ENCODE results near the gene RALA.

The RALA gene

DNA sequence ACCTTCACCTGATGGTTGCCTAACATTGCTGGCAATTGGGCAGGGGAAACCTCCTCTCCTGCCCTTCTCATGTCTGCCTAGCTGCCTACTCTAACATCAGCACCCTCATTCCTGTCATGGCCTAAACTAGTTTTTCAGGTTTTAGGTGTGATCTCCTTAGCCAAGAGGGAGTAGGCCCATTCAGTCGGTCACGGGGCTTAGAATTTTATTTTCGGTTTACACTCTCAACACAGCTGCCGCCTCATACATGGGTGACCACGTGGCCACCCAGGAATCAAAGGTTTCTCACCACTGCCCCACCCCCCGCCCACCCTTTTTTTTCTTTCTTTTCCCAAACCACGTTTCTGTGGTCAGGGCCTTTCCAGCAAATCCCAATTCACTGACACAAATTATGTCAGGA is 97.2 kb downstream of the RALA start:
- Histone ChIP-seq H3K27me3 (ENCODE audit: low read length) (no peaks in the 10 kb centered on the region), H4K20me1 (ENCODE audit: low read depth, low read length) (no peaks in the 10 kb centered on the region), H3F3A (ENCODE audit: insufficient read depth) (no peaks in the 10 kb centered on the region), H3K9ac (ENCODE audit: low read length) (no peak overlapping the region), H3K9me2 (replicated peaks; ENCODE audit: insufficient read depth, low read length) (no peaks in the 10 kb centered on the region), H3K4me2 (ENCODE audit: low read depth, low read length, poor library complexity, severe bottlenecking) (no peak overlapping the region), H3K79me2 (ENCODE audit: insufficient read depth, low read length) (no peaks in the 10 kb centered on the region), H2AFZ (ENCODE audit: low read depth, low read length, severe bottlenecking) (no peak overlapping the region), H3K4me3 (ENCODE audit: insufficient read depth, low read length, poor library complexity, severe bottlenecking) (no peak overlapping the region), H3K36me3 (ENCODE audit: low read length) (no peaks in the 10 kb centered on the region), H3K27ac (ENCODE audit: low read depth, low read length) (no peak overlapping the region), H3K9me3 (ENCODE audit: insufficient read depth, low read length) (peaks cover 4% of the 10 kb centered on the region; the same call in 1 of the 2 replicates)
- no peak for TF ChIP-seq CTCF (IDR thresholded peaks at IDR 0.05; ENCODE audit: insufficient read depth, low read length, poor library complexity, severe bottlenecking)
- TF ChIP-seq EZH2phosphoT487 (conservative IDR thresholded peaks at IDR 0.05; ENCODE audit: low read length), result no peak

GRCh38 chr7:39721345-39721744 is 98.0 kb downstream of the RALA start:
- Histone ChIP-seq H3F3A (ENCODE audit: insufficient read depth) (no peaks in the 10 kb centered on the region), H3K27me3 (ENCODE audit: low read length) (no peaks in the 10 kb centered on the region), H3K9me2 (replicated peaks; ENCODE audit: insufficient read depth, low read length) (no peaks in the 10 kb centered on the region), H3K4me3 (ENCODE audit: insufficient read depth, low read length, poor library complexity, severe bottlenecking) (no peak overlapping the region), H4K20me1 (ENCODE audit: low read depth, low read length) (no peaks in the 10 kb centered on the region), H3K9me3 (ENCODE audit: insufficient read depth, low read length) (no peaks in the 10 kb centered on the region), H3K27ac (ENCODE audit: low read depth, low read length) (no peak overlapping the region), H3K4me2 (ENCODE audit: low read depth, low read length, poor library complexity, severe bottlenecking) (no peak overlapping the region), H3K79me2 (ENCODE audit: insufficient read depth, low read length) (no peaks in the 10 kb centered on the region), H3K36me3 (ENCODE audit: low read length) (no peaks in the 10 kb centered on the region), H2AFZ (ENCODE audit: low read depth, low read length, severe bottlenecking) (no peak overlapping the region), H3K9ac (ENCODE audit: low read length) (no peak overlapping the region)
- TF ChIP-seq EZH2phosphoT487 (conservative IDR thresholded peaks at IDR 0.05; ENCODE audit: low read length), result no peak
- no peak for TF ChIP-seq CTCF (IDR thresholded peaks at IDR 0.05; ENCODE audit: insufficient read depth, low read length, poor library complexity, severe bottlenecking)

DNA sequence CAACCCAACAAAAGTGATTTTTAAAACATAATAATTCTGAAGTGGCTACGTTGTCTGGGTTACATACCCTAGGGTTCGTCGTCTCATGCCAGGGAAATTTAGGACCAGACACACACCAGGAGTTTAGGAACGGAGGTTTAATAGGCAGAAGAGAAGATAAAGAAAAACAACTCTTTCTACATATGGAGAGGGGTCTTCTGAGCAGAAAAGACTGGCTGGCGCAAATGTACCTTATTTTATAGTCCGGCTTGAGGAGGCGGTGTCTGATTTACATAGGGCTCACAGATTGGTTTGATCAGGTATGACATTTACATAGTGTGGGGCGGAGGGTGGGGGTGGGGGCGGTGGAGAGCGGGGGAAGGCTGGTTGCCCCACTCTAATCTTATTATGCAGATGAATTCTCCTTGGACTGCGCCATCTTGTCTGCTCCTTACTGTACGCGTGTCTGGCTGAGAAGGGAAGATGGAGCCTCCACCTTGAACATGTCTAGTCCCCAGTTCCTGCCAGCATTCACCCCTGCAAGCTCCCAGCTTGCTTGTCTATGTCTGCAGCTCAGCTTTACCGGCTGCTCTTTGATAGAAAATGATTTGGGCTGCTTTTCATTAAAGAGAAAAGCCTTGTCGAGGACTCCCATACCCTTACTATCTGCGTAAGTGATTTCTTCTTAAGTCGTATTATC is 98.7 kb downstream of the RALA start:
- no peak overlapping the region for H3K4me2 ChIP-seq (ENCODE audit: low read depth, low read length, poor library complexity, severe bottlenecking)
- no peak overlapping the region for H3K9ac ChIP-seq (ENCODE audit: low read length)
- H2AFZ ChIP-seq (ENCODE audit: low read depth, low read length, severe bottlenecking), result no peak overlapping the region
- TF ChIP-seq EZH2phosphoT487 (conservative IDR thresholded peaks at IDR 0.05; ENCODE audit: low read length) (no peak), CTCF (IDR thresholded peaks at IDR 0.05; ENCODE audit: insufficient read depth, low read length, poor library complexity, severe bottlenecking) (no peak)
- no peak overlapping the region for H3K27ac ChIP-seq (ENCODE audit: low read depth, low read length)
- H3K27me3 ChIP-seq (ENCODE audit: low read length), result no peaks in the 10 kb centered on the region
- no peaks in the 10 kb centered on the region for H3K9me2 ChIP-seq (replicated peaks; ENCODE audit: insufficient read depth, low read length)
- H3K79me2 ChIP-seq (ENCODE audit: insufficient read depth, low read length), result no peaks in the 10 kb centered on the region
- H3K36me3 ChIP-seq (ENCODE audit: low read length), result no peaks in the 10 kb centered on the region
- H3K4me3 ChIP-seq (ENCODE audit: insufficient read depth, low read length, poor library complexity, severe bottlenecking), result no peak overlapping the region
- no peaks in the 10 kb centered on the region for H3K9me3 ChIP-seq (ENCODE audit: insufficient read depth, low read length)
- no peaks in the 10 kb centered on the region for H4K20me1 ChIP-seq (ENCODE audit: low read depth, low read length)
- H3F3A ChIP-seq (ENCODE audit: insufficient read depth), result no peaks in the 10 kb centered on the region

All from SU-DHL-6 (cell line).